AG04450 (cell line): ENCODE data around the gene ZDHHC3. TPM values are rescaled to one million over a fixed set of nuclear protein-coding genes. Genes with fewer than 3 reads are reported as not detected.
A peak's percentile ranks its signal among the peaks of the same experiment; 100 is the strongest.

Experiments used
- CTCF ChIA-PET: fragments of 300-600, 350-600 bp; formaldehyde crosslinking; extraction: SDS; loops from one replicate; lab custom pipeline; 2022; ENCODE audit warnings: antibody characterized with exemption, inconsistent platforms; lab: Charles Lee
- POLR2A ChIA-PET: fragments of 350-600 bp; formaldehyde crosslinking; extraction: SDS; loops from one replicate; lab custom pipeline; 2021; ENCODE audit warnings: antibody characterized with exemption, inconsistent platforms; lab: Yijun Ruan, JAX
- DNase-seq: peaks from one replicate; pipeline ENCODE4 v3.0.0-alpha.2; 2011; ENCODE audit warnings: low read depth, low spot score
- H3K27ac ChIP-seq: one replicate; pipeline ENCODE4 v1.5.1; 2012; ENCODE audit warnings: low read depth, low read length, control low read depth
- H3K27me3 ChIP-seq: one replicate; pipeline ENCODE4 v1.6.0; 2012; ENCODE audit warnings: low read length; ENCODE audit not compliant: control insufficient read depth, insufficient read depth
- H3K4me3 ChIP-seq: 2 replicates; pipeline ENCODE4 v1.5.1; 2011; ENCODE audit warnings: mild to moderate bottlenecking, low read depth, low read length, control low read depth
- H3K9me3 ChIP-seq: 2 replicates; pipeline ENCODE4 v1.5.1; 2012; ENCODE audit warnings: low read length; ENCODE audit not compliant: control insufficient read depth, insufficient read depth
- CTCF ChIP-seq: IDR thresholded peaks from 2 replicates; pipeline ENCODE4 v1.5.1; 2011; ENCODE audit warnings: low read depth, low read length, control low read depth, inconsistent platforms
- polyA plus RNA-seq: library from polyadenylated mRNA; depleted of rRNA; stranded (reverse); fragments of >200 nt; gene quantifications from 2 replicates; pipeline ENCODE4 v1.2.3, GENCODE V29; 2011

Gene ZDHHC3
- polyA plus RNA-seq, 1 experiment: 92.7 TPM

GRCh38 chr3:44883999-44884431, 92.0 kb downstream of the ZDHHC3 start:
- ChIA-PET POLR2A (interaction anchor here (0.8 to 1.5 kb wide), 3 partner anchors 9 to 128 kb away, joined by 3 to 4 read pairs (median 4); partner anchors contain the start of gene ZDHHC3), CTCF (interaction anchor here (0.6 kb wide), 1 partner anchor 10 kb away, joined by 3 read pairs; no protein-coding TSS in a partner anchor)
- Histone ChIP-seq H3K27ac (peak overlapping the region; percentile 92), H3K27me3 (no peaks in the 10 kb centered on the region), H3K4me3 (no peak overlapping the region), H3K9me3 (peaks cover 5% of the 10 kb centered on the region)
- TF ChIP-seq CTCF: no peak
- peak; percentile 77 for DNase-seq

GRCh38 chr3:44883213-44883955, 92.6 kb downstream of the ZDHHC3 start:
- ChIA-PET POLR2A (interaction anchor here (0.8 to 1.5 kb wide), 3 partner anchors 10 to 129 kb away, joined by 3 to 4 read pairs (median 4); partner anchors contain the start of gene ZDHHC3), CTCF (interaction anchor here (0.6 kb wide), 1 partner anchor 10 kb away, joined by 3 read pairs; no protein-coding TSS in a partner anchor)
- H3K27ac ChIP-seq: peak overlapping the region; percentile 92
- no peak for DNase-seq
- no peak; the same call in 1 of the 2 replicates for TF ChIP-seq CTCF
- no peak overlapping the region for H3K4me3 ChIP-seq
- H3K27me3 ChIP-seq: no peaks in the 10 kb centered on the region
- H3K9me3 ChIP-seq: peaks cover 5% of the 10 kb centered on the region

GRCh38 chr3:44880284-44880683, 95.7 kb downstream of the ZDHHC3 start:
- POLR2A ChIA-PET: no interaction called here
- H3K27me3 ChIP-seq: no peaks in the 10 kb centered on the region
- CTCF ChIA-PET: no interaction called here
- peak; percentile 2; the same call in 1 of the 2 replicates for TF ChIP-seq CTCF
- H3K4me3 ChIP-seq: no peak overlapping the region
- peaks cover 5% of the 10 kb centered on the region for H3K9me3 ChIP-seq
- no peak for DNase-seq
- no peak overlapping the region for H3K27ac ChIP-seq

GRCh38 chr3:44877333-44877732, 98.6 kb downstream of the ZDHHC3 start:
- no peak for TF ChIP-seq CTCF
- Histone ChIP-seq H3K9me3 (no peaks in the 10 kb centered on the region), H3K4me3 (no peak overlapping the region), H3K27ac (no peak overlapping the region), H3K27me3 (peaks cover 2% of the 10 kb centered on the region)
- POLR2A ChIA-PET: no interaction called here
- CTCF ChIA-PET: no interaction called here
- DNase-seq: no peak

GRCh38 chr3:44875596-44875995, 100.4 kb downstream of the ZDHHC3 start:
- Histone ChIP-seq H3K27me3 (peaks cover 2% of the 10 kb centered on the region), H3K9me3 (no peaks in the 10 kb centered on the region), H3K27ac (no peak overlapping the region), H3K4me3 (no peak overlapping the region)
- ChIA-PET POLR2A (no interaction called here), CTCF (no interaction called here)
- TF ChIP-seq CTCF: no peak
- no peak for DNase-seq
